Stimulated activated CD4-positive, alpha-beta T cell treated with anti-CD3 and anti-CD28 coated beads, Interleukin-1b, Interleukin-23, amount 100 ng/mL, for 48 hours (primary cell): ENCODE data around the gene MRPS18A.
"Not testable (repeated sequence)": the region's sequence is repeated elsewhere in the genome, so short reads cannot be mapped to it uniquely, and the experiment has no call there.

Experiments
- DNase-seq: peaks from one replicate; pipeline ENCODE4 v3.0.0-alpha.2; 2020

Gene MRPS18A

DNA sequence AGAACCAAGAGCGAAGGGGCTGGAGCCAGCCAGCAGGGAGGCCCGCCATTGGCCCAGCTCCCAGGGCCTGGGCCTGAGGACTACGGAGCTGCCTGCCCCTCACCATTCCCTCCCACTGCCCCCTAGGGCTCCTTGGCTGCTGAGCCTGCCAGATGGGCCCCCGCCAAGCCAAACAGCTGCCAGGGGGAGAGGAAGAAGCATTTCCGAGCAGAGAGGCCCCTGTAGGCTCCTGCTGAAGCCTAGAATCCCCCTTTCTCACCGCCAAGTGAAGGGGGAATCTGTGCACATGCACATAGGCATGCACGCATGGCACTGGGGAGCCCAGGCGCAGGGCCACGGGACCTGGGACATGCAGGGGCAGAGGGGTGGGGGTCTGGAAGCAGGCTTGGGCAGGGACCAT lies 28.5 kb upstream of the MRPS18A start:
- DNase-seq, result no peak

DNA sequence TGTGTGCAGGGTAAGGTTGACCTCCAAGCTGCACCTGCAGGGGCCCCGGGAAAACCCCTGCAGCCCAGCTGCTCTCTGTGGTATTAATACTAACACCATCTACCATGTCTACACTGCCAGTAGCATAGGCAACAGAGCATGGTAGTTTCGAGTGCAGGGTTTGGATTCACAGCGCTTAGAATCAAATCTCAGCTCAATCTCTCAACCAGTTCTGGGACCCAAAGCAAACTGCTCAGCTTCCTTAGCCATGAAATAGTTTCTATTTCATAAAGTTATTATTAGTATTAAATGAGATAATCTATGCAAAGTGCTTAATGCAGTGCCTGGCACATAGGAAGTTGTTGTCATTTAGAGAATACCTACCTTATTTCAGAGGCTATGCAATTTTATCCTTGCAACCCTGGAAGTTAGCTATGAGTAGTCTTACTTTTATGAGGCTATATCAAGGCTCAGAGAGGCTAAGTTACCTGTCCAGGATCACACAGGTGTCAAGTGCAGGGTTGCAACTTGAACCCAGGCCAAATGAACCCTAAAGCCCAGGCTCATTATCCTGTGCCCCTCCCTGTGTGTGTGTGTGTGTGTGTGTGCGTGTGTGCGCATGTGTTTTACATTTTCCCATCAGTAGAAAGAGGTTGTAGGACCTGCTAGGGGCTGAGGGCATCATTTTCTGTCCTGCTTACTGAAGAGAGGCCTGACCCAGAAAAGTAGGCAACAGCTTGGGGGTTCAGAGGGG lies 27.6 kb upstream of the MRPS18A start:
- DNase-seq, result no peak

DNA sequence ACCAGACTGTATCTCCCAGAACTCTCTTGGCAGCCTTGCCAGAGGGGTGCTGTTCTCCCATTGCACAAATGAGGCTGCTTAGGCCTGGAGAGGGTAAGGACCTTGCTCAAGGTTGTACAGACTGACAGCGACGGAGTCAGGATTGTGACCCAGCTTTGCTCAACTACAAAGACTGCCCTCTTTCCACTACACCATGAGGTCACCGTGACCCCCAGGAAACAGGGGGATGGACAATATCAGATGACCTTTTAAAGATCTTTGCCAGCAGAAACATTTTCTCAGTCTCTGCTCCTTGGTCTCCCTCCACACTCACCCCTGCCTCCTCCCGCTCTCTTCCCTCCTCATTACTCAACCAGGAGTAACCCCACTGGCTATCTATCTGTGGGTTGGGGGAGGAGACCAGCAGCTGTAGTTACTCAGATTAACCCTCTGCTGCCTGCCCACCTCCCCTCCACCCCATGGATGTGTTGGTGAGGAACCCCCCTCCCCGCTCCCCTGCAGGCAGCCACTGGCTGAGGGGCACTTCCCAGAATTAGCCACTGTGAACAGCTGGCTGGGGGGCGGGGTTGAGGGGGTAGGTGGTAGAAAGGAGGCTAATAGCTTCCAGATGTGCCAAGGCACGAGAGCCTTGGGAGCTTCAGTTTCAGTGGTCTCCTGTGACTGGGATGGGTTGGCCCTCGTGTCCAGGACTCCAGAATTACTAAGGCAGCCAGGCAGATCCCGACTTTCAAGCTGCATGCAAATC lies 26.9 kb upstream of the MRPS18A start:
- no peak for DNase-seq

DNA sequence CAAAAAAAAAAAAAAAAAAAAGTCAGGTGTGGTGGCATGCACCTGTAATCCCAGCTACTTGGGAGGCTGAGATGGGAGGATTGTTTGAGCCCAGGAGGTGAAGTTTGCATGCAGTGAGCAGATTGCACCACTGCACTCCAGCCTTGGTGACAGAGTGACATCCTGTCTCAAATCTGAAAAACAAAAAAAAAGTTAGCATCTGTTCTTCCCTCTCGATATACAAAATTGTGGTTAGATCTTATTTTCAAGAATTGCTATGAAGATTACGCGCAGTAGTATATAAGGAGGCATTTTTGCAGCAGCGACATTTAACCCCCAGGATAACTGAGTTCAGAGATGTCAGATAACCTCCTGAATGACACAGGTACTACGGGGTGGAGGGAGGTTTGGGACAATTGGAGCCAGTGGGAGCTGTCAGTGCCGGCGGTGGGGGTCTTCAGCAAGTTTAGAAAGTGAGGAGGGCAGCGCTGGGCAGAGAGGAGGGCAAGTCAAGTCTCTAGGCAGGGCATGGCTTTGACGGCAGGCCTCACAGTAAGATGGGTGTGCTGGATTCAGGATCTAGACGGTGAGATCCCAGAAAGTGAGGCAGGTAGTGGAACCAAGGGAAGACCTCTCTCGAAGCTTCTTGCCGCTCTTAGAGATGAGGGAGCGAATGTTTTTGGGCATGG lies 26.2 kb upstream of the MRPS18A start:
- no peak for DNase-seq

DNA sequence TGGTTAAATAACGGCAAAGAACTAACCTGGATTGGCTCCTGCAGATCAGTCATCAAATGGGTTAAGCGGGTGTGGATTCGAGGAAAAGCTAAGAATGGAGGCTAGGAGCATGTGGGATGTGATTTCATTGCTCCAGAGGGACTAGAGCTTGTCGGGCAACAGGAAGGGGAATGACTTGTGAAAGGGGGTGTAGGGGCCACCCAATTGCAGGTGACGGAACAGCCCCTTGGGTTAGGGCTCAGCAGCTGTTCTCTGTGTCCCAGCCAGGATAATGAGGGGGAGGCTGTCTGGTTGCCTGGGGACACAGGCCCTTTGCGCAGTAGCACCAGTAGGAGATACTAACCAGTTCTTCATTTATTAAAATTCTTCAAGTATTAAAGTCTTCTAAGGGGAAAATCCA lies 25.0 kb upstream of the MRPS18A start:
- no peak for DNase-seq

DNA sequence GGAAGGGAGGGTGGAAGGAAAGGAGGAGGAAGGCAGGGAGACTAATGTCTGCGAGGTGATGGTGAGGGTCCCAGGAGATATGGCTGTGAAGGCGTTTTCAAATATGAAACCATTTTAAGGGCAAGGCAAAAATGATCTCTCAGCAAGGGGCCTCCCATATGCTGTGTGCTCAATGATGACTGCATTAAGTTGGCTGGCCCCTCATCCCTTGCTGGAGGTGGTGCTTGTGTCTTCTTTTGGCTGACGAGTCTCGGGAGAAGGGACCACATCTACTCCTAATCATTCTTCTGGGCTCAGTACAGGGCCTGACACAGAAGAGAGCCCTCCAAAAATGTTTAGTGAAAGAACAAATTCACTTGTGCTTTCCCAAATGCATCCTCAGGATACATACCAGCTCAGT lies 23.0 kb upstream of the MRPS18A start:
- no peak for DNase-seq

DNA sequence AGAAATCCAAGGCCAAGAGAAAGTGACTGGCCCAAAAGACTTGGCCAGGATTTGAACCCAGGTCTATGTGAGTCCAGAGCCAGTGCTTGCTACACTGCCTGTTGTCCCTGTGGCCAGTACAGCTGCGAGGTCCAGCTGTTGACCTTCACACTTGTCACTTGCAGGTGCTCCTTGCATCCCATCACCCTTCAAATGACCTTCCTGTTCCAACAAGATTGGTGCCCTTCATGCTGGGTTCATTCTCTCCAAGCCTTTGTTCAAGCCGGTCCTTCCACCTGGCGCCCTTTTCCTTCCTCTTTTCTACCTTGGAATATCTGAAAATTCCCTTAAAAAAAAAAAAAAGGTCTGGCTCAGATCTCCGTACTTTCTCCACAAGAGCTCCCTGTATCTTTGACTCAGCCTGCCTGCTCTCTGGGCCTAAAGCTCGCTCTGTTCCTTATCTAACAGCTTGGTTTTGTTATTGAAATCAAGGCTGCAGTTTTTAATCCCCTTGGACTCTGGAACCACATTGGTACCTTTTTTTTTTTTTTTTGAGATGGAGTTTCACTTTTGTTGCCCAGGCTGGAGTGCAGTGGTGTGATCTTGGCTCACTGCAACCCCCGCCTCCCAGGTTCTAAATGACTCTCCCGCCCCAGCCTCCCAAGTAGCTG lies 22.2 kb upstream of the MRPS18A start:
- no peak for DNase-seq

DNA sequence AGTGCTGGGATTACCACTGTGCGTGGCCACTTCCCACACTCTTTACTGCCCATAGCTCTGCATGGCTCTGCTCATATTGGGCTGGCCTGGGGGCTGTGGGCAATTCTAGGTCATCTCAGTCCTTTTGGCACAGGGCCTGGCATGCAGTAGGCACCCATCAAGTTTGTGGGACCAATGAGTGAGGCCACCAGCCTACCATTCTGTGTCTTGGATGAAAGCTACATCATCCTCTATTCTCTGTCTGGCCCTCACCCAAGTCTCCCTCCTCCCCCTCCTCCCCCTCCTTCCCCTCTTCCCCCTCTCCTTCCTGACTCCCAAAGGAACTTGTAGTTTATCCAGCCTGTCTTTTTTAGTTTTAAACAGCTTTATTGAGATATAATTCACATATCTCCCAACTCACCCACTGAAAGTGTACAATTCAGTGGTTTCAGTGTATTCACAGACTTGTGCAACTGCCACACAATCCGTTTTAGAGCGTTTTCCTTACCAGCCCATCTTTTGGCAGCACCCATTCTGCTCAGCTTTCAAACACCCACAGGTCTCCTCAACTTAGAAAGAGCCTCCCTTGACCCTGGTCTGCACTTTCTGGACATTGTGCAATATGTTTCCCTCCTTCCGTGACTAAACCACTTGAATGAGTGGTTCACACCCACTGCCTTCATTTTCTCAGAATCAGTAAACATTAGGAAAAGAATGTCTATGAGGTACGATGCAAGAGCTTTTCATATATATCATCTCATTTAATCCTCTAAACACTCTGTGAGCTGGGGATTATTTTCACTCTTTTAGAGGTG lies 21.5 kb upstream of the MRPS18A start:
- peak; percentile 18 for DNase-seq

DNA sequence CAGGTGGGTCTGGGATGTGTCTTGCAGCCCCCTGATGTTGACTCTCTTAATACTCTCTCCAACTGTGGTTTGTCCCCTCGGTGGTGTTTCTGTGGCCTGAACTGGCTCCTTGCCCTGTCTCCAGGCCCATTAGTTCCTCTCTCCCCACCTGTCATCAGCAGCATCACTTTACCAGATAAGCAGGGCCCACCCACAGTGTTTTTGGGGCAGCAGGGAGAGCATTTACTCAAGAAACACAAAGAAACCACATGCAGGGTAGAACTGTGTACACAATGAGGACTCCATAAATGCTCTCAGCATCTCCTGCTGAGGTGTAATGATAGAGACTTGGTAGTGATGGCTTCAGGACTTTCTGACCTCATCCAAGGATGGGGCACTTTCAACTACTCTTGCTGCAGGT lies 20.2 kb upstream of the MRPS18A start:
- DNase-seq, result no peak

DNA sequence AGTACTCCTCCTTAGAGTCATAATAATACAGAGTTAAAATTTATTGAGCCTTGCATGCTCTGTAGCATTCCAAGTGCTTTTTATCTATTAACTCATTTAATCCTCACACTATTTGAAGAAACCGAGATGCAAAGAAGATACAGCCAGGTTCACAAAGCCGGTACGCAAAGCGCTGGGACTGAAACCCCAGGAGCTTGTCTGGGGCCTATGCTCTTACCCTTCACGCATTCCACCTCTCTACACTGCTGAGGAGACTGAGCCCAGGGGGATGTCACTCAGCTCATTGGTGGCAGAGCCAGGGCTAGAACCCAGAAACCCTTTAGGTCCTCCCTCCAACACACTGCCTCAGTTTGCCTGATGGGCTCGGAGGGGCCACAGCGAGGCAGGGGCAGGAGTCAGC lies 19.7 kb upstream of the MRPS18A start:
- no peak for DNase-seq

DNA sequence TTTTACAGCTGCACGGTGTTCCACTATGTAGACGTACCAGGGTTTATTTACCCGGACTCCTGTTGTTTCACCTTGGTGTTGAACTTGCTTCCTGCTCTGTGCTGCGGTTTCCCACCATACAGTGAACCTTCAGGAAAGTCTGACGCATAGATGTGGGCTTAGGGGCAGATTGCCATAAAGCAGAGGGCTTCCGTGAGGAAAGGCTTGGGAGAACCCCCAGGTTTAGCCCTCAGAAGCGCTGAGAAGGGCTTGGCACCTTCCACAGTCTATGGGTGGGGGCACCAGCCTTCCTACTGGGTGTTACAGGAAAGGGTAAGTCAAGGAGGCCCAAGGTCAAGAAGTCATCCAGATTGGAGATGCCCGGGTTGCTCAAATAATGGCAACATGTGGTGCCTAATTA lies 19.2 kb upstream of the MRPS18A start:
- no peak for DNase-seq

DNA sequence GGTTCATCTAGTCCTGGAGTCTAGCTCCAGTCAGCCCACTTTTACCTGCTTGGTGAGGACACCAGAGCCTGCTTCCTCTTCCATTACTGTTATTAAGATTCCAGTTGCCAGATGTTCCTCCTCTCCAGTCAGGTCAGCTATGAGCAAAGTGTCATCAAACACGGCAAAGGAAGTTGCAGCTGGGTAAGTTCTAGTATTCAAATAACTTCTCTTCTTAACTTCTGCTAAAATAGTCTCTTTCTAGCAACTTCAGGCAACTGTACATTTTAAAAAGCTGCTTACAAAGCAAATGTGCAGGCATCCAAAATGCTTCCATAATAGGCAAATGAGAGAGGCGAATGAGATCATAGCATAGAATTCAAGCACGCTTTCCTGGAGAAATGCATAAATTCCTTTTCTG lies 18.4 kb upstream of the MRPS18A start:
- DNase-seq, result no peak

DNA sequence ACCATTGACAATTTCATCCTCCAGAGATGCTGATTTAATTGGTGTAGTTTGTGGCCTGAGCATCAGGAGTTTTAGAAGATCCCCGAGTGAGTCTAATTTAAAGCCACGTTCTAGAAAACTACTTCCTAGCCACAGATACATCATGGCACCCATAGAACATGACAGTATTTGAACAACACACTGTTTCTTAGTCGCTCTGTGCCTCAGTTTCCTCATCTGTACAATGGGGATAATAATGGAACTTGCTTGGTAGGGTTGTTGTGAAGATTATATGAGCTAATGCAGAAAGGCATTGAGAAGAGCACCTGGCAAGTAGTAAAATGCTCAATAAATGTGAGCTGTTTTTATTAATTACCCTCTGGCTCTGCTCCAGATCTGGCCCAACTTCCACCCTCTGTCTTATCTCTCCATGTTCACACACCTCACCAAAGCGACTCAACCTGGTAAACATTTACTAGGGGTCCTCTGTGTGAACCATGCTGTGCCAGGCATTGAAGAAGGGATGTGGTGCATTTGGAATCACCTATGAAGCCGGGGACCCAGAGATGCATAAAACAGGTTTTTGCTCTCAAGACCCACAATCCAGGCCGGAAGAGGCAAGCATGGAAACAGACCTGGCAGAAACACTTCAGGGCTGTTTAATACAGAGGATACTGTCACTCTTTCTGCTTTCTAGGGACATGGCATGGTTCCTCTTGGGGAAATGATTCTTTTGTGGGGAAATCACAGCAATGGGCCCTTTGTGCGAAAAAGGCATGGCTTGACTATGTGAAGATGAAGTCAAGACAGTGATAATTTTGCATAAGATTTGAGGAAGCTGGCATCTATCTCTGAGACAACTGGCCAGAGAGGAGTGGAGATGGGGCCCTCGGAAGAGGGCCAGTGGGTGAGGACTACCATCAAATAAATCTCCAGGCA lies 16.2 kb upstream of the MRPS18A start:
- DNase-seq, result no peak

DNA sequence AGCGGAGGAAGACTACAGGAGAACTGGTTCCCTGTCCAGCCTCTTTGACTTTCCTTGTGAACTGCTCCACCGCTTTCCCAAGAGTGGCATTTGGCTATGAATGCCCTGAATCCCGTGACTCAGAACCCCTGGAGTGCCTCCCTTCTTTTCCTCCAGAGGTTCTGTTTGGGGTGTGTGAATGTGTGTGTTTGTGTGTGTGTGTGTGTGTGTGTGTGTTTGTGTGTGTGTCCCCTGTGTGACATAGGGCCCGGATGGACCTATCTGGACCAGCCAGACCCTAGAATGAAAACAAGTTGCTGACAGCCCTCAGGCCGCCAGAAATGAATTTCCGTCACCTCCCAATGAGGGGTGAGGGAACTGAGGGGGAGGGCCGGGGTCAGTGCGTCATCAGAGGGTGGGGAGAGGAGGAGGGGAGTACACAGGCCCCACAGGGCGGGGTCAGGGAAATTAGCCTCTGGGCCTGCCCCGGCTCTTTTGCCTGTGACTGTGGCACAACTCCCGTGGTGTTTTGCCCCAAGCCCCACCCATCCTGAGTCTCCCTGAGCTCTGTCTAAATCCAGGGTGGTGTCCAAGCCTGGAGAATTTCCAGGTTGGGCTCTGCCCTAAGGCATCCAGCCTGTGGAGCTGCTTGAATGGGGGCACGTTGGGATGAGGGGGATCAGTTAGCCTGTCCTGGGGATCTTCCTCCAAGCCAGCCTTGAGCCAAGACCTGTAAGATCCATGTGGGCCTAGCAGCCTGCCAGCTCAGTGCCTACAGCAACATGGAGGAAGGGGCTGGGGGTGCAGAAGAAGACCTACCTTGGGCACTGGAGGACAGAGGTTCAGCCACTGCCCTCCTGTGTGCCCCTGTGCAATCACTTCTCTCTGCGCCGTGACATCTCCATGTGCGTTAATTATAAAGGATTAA lies 15.2 kb upstream of the MRPS18A start:
- DNase-seq, result peak; percentile 32

DNA sequence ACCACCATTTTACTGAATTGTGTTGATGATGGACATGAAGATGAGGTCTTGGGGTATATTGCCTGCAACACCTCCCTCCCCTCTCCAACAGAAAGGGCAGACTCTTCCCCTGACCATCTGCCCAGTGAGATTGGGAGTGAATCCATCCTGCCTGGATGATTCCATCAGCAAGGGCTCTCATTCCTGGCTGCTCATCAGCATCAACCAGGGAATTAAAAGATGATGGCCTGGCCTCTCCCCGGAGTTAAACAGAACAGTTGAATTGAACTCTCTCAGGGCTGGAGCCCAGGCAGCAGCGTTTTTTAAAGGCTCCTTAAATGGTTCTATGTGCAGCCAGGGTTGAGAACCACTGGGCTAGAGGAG lies 14.6 kb upstream of the MRPS18A start:
- DNase-seq, result no peak

DNA sequence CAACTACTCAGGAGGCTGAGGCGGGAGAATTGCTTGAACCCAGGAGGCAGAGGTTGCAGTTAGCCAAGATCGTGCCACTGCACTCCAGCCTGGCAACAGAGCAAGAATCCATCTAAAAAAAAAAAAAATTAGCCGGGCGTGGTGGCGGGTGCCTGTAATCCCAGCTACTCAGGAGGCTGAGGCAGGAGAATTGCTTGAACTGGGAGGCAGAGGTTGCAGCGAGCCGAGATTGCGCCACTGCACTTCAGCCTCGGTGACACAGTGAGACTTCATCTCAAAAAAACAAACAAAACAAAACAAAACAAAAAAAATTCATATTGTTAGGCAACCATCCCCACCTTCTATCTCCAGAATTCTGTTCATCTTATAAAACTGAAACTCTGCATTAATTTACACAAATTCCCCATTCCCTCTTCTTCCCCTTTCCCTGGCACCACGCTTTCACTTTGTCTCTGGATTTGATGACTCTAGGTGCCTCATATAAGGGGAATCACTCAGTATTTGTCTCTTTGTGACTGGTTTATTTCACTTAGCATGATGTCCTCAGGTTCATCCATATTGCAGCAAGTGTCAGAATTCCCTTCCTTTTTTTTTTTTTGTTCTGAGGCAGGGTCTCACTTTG lies 13.5 kb upstream of the MRPS18A start:
- not testable (repeated sequence) for DNase-seq

DNA sequence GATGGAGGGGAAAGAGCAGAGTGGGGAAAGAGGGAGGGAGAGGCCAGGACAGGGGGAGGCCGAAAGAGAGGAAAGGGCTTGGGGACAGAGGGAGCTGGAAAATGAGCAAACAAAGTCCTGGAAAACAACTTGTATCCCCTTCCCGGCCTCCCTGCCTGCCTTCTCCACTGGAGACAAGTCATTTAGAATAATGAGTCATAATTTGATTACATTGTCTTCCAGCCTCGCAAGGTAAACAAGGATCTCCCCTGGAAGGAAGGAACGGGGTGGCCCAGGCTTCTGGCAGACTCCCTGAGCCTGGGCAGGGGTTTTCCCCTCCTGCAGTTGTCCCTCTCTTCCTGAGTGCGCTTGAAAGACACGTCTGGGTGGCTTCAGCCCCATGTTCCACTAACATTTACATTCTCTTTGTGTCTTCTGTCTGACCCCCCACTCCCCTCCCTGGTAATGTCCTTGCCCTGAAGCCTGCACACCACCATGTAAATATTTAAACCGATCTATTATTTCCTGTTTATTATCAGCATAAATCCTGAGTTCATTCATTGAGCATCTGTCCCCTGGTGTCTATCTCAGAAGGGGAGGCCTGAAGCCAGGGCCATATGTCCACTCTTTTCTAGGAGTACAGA lies 12.1 kb upstream of the MRPS18A start:
- no peak for DNase-seq

DNA sequence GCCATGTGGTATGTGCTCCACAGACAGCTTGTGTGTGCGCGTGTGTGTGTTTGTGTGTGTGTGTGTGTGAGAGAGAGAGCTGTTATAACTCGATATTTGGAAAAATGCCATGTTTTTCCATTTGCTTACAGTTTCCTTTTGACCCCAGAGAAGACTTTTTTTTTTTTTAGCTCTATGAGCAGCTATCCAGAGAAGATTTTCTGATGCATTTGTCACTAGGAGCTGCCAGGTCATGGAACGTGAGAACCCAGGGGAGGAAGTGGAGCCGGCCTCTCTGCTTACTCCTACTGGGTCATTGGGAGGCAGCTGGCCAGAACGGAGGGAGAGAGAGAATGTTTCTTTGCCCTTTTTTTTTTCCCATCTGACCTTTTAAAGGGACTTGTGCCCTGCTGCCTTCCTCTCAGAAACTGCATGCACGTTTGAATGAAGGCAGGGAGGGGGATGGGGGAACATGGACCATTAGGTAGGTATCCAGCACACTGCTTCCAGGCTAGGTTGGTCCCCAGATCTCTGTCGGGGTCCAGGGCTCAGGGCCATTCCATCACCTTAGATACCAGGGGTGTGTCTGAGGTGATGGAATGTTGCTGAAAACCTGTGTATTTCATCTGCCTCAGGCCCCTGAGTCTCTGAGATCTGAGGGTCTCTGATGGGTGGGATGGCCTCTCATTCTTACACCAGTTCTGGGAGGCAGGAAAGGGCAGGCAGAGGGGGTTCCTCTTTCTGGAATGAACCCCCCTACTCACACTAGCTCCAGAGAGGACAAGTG lies 11.2 kb upstream of the MRPS18A start:
- no peak for DNase-seq

DNA sequence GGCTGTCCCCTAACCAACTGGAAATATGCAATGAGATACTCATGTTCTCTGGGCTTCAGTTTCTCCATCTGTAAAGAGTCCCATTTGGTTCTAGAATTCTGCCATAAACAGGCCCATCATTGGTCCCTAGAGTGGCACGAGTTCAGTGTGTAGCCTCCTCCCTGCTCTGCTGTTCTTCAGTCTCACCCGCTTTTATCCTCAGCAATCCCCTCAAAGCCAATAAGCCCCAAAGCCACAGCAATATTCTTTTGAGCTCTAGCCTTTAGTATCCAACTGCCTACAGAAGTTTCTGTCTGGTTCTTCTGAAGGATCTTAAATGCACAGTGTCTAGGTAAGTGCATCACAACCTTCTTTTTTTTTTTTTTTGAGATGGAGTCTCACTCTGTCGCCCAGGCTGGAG lies 9.8 kb upstream of the MRPS18A start:
- no peak for DNase-seq
